Suprapubic skin (tissue), 4 donors: Measurements from ENCODE around the gene SLC6A19. TPM values are rescaled to one million over a fixed set of nuclear protein-coding genes. Genes with fewer than 3 reads are reported as not detected.

Experiments used
- DNase-seq, 2 donors: peaks; one replicate each; pipeline ENCODE4 v3.0.0-alpha.2; 2019; ENCODE audit warnings: low spot score in 2 of 2
- H3K27ac ChIP-seq: fragments of 200-600 bp; sonication (generic); one replicate; pipeline ENCODE4 v1.5.1; 2019
- H3K27me3 ChIP-seq: fragments of 200-600 bp; sonication (generic); one replicate; pipeline ENCODE4 v1.5.1; 2019
- H3K36me3 ChIP-seq: fragments of 200-600 bp; sonication (generic); one replicate; pipeline ENCODE4 v1.5.1; 2019
- H3K4me1 ChIP-seq: fragments of 200-600 bp; sonication (generic); one replicate; pipeline ENCODE4 v1.5.1; 2019
- H3K4me3 ChIP-seq: fragments of 200-600 bp; sonication (generic); one replicate; pipeline ENCODE4 v1.5.1; 2019; ENCODE audit warnings: mild to moderate bottlenecking
- H3K9me3 ChIP-seq: fragments of 200-600 bp; sonication (generic); one replicate; pipeline ENCODE4 v1.5.1; 2019
- CTCF ChIP-seq, 2 donors: fragments of 200-600 bp in 1 of 2; fragments of 450-650 bp in 1 of 2; sonication (generic) in 1 of 2; IDR thresholded peaks; one replicate each; pipeline ENCODE4 v1.5.1; 2016 to 2019; ENCODE audit warnings: antibody characterized with exemption in 2 of 2, mild to moderate bottlenecking in 1 of 2, moderate library complexity in 1 of 2
- EP300 ChIP-seq: sonication (generic); formaldehyde crosslinking; IDR thresholded peaks from one replicate; pipeline ENCODE4 v1.6.1; 2017; ENCODE audit warnings: antibody characterized with exemption
- POLR2A ChIP-seq, 2 donors: fragments of 450-650 bp; IDR thresholded peaks; one replicate each; pipeline ENCODE4 v1.6.1; 2017; ENCODE audit warnings: antibody characterized with exemption in 2 of 2, mild to moderate bottlenecking in 2 of 2, moderate library complexity in 2 of 2
- POLR2AphosphoS5 ChIP-seq, 3 donors: sonication (generic); formaldehyde crosslinking; IDR thresholded peaks; one replicate each; pipeline ENCODE4 v1.6.1; 2017; ENCODE audit warnings: antibody characterized with exemption in 3 of 3
- WGBS: methylation state at CpG from one replicate; pipeline ENCODE4 v1.1.5; 2018; 5-methylcytosine and 5-hydroxymethylcytosine counted together
- total RNA-seq, 4 donors: library from RNA; depleted of rRNA; stranded (reverse); fragments of >200 nt; gene quantifications; one replicate each; pipeline ENCODE4 v1.1.0, GENCODE V29; 2016

Gene SLC6A19
- total RNA-seq, 4 donors from 2014 or later = 0.23 TPM; not detected in 3

GRCh38 chr5:1257841-1258240 lies 56.4 kb downstream of the SLC6A19 start:
- no peaks in the 10 kb centered on the region for H3K36me3 ChIP-seq
- peaks cover 10% of the 10 kb centered on the region for H3K9me3 ChIP-seq
- H3K27ac ChIP-seq = no peak overlapping the region
- no peak for DNase-seq
- TF ChIP-seq POLR2A (IDR thresholded peaks at IDR 0.05) = no peak
- 86% methylated on average over 9 of the region's 13 CpGs for WGBS
- H3K4me3 ChIP-seq = no peak overlapping the region
- peaks cover 10% of the 10 kb centered on the region for H3K27me3 ChIP-seq
- no peaks in the 10 kb centered on the region for H3K4me1 ChIP-seq

GRCh38 chr5:1259806-1260480 lies 58.5 kb downstream of the SLC6A19 start:
- Histone ChIP-seq H3K27me3 (no peaks in the 10 kb centered on the region), H3K27ac (no peak overlapping the region), H3K4me3 (no peak overlapping the region), H3K4me1 (no peaks in the 10 kb centered on the region), H3K36me3 (no peaks in the 10 kb centered on the region), H3K9me3 (peaks cover 10% of the 10 kb centered on the region)
- TF ChIP-seq EP300 = no peak
- no peak for TF ChIP-seq POLR2A (IDR thresholded peaks at IDR 0.05)
- TF ChIP-seq POLR2AphosphoS5 (IDR thresholded peaks at IDR 0.05) = no peak
- no peak for TF ChIP-seq CTCF (IDR thresholded peaks at IDR 0.05)
- 93% methylated on average over 23 of the region's 23 CpGs for WGBS
- no peak for DNase-seq

- no peaks in the 10 kb centered on the region for H3K36me3 ChIP-seq
- no peak for DNase-seq
- WGBS = 92% methylated on average over 10 of the region's 10 CpGs
- no peak overlapping the region for H3K4me3 ChIP-seq
- TF ChIP-seq POLR2A (IDR thresholded peaks at IDR 0.05) (no peak), POLR2AphosphoS5 (IDR thresholded peaks at IDR 0.05) (no peak), CTCF (IDR thresholded peaks at IDR 0.05) (no peak), EP300 (no peak)
- H3K27me3 ChIP-seq = no peaks in the 10 kb centered on the region
- H3K27ac ChIP-seq = no peak overlapping the region
- peaks cover 10% of the 10 kb centered on the region for H3K9me3 ChIP-seq
- no peaks in the 10 kb centered on the region for H3K4me1 ChIP-seq
Observed at GRCh38 chr5:1261643-1262042, 60.2 kb downstream of the SLC6A19 start.

- Histone ChIP-seq H3K4me1 (no peaks in the 10 kb centered on the region), H3K27ac (no peak overlapping the region), H3K9me3 (peaks cover 10% of the 10 kb centered on the region), H3K36me3 (no peaks in the 10 kb centered on the region), H3K27me3 (no peaks in the 10 kb centered on the region), H3K4me3 (no peak overlapping the region)
- no peak for DNase-seq
- TF ChIP-seq CTCF (IDR thresholded peaks at IDR 0.05) (no peak), POLR2AphosphoS5 (IDR thresholded peaks at IDR 0.05) (no peak)
- 100% methylated on average over 1 of the region's 1 CpG for WGBS
Observed at GRCh38 chr5:1262381-1262780, 61.0 kb downstream of the SLC6A19 start.

GRCh38 chr5:1264211-1264610 lies 62.8 kb downstream of the SLC6A19 start:
- no peaks in the 10 kb centered on the region for H3K4me1 ChIP-seq
- H3K4me3 ChIP-seq = no peak overlapping the region
- no peak overlapping the region for H3K27ac ChIP-seq
- H3K36me3 ChIP-seq = no peaks in the 10 kb centered on the region
- WGBS = 80% methylated on average over 2 of the region's 18 CpGs
- no peaks in the 10 kb centered on the region for H3K27me3 ChIP-seq
- peaks cover 10% of the 10 kb centered on the region for H3K9me3 ChIP-seq
- TF ChIP-seq CTCF (IDR thresholded peaks at IDR 0.05) (no peak), EP300 (no peak), POLR2A (IDR thresholded peaks at IDR 0.05) (no peak), POLR2AphosphoS5 (IDR thresholded peaks at IDR 0.05) (no peak)
- DNase-seq = no peak

- Histone ChIP-seq H3K36me3 (no peaks in the 10 kb centered on the region), H3K27me3 (no peaks in the 10 kb centered on the region), H3K9me3 (peaks cover 10% of the 10 kb centered on the region), H3K4me3 (no peak overlapping the region), H3K4me1 (no peaks in the 10 kb centered on the region), H3K27ac (no peak overlapping the region)
- no peak for DNase-seq
- 80% methylated on average over 9 of the region's 15 CpGs for WGBS
- no peak for TF ChIP-seq EP300
- no peak for TF ChIP-seq CTCF (IDR thresholded peaks at IDR 0.05)
- no peak for TF ChIP-seq POLR2A (IDR thresholded peaks at IDR 0.05)
- no peak for TF ChIP-seq POLR2AphosphoS5 (IDR thresholded peaks at IDR 0.05)
Observed at GRCh38 chr5:1265026-1265425, 63.6 kb downstream of the SLC6A19 start.
